Renal cortical epithelial cell (primary cell): Measurements from ENCODE around the gene POLD1. TPM values are rescaled to one million over a fixed set of nuclear protein-coding genes. Genes with fewer than 3 reads are reported as not detected.
A peak's percentile ranks its signal among the peaks of the same experiment; 100 is the strongest.
"Not testable (repeated sequence)": the region's sequence is repeated elsewhere in the genome, so short reads cannot be mapped to it uniquely, and the experiment has no call there.

Experiments used
- DNase-seq: peaks from one replicate; pipeline ENCODE4 v3.0.0-alpha.2; 2011; ENCODE audit warnings: low read depth
- total RNA-seq: library from RNA; depleted of rRNA; stranded (reverse); fragments of >200 nt; gene quantifications from 2 replicates; pipeline ENCODE4 v1.2.3, GENCODE V29; 2014

POLD1 gene
- total RNA-seq, 1 donor from 2014 or later = 23.9 TPM

- not testable (repeated sequence) for DNase-seq
Observed at GRCh38 chr19:50390952-50391351, 6.8 kb downstream of the POLD1 start.

- DNase-seq = no peak
Observed at GRCh38 chr19:50392759-50393158, 8.6 kb downstream of the POLD1 start.

GRCh38 chr19:50393589-50393988, 9.4 kb downstream of the POLD1 start:
- no peak for DNase-seq

GRCh38 chr19:50394017-50394416, 9.9 kb downstream of the POLD1 start:
- DNase-seq = no peak

- DNase-seq = no peak
Observed at GRCh38 chr19:50398675-50399367, 14.7 kb downstream of the POLD1 start.

GRCh38 chr19:50399368-50399745, 15.2 kb downstream of the POLD1 start:
- DNase-seq = no peak

GRCh38 chr19:50401605-50402450, 17.7 kb downstream of the POLD1 start:
- DNase-seq = no peak

GRCh38 chr19:50402544-50403301, 18.6 kb downstream of the POLD1 start:
- no peak for DNase-seq

- no peak for DNase-seq
Observed at GRCh38 chr19:50406156-50406820, 22.1 kb downstream of the POLD1 start.

GRCh38 chr19:50406829-50407228, 22.7 kb downstream of the POLD1 start:
- DNase-seq = no peak

GRCh38 chr19:50409347-50409746, 25.2 kb downstream of the POLD1 start:
- DNase-seq = no peak

- DNase-seq = no peak
Observed at GRCh38 chr19:50410109-50410508, 26.0 kb downstream of the POLD1 start.

- no peak for DNase-seq
Observed at GRCh38 chr19:50412419-50412818, 28.3 kb downstream of the POLD1 start.

GRCh38 chr19:50413096-50413495, 28.9 kb downstream of the POLD1 start:
- DNase-seq = no peak

- no peak for DNase-seq
Observed at GRCh38 chr19:50413531-50413930, 29.4 kb downstream of the POLD1 start.

- peak; percentile 18 for DNase-seq
Observed at GRCh38 chr19:50414864-50415660, 30.9 kb downstream of the POLD1 start.

- DNase-seq = no peak
Observed at GRCh38 chr19:50415661-50416033, 31.5 kb downstream of the POLD1 start.

- DNase-seq = no peak
Observed at GRCh38 chr19:50416034-50416977, 32.2 kb downstream of the POLD1 start.

GRCh38 chr19:50417111-50418081, 33.2 kb downstream of the POLD1 start:
- no peak for DNase-seq
